Body of pancreas (tissue), 4 donors: ENCODE results near the gene FBXL7. TPM values are rescaled to one million over a fixed set of nuclear protein-coding genes. Genes with fewer than 3 reads are reported as not detected.

ENCODE experiments used
- ATAC-seq: fragments of 150-250 bp; one replicate; pipeline ENCODE4 v1.9.1; 2016
- DNase-seq, 4 donors: peaks; one replicate each; pipeline ENCODE4 v3.0.0-alpha.2; 2019
- H3K27ac ChIP-seq, 4 donors: fragments of 200-600 bp; sonication (generic); 1 replicate in 3 of 4; 2 replicates in 1 of 4; pipeline versions ENCODE4 v1.5.1 to v1.6.1; 2016 to 2019; ENCODE audit warnings: mild to moderate bottlenecking in 1 of 4, mixed read lengths in 1 of 4, moderate library complexity in 1 of 4
- H3K27me3 ChIP-seq, 2 donors: fragments of 200-600 bp; sonication (generic); one replicate each; pipeline ENCODE4 v1.6.0; 2016; ENCODE audit warnings: mild to moderate bottlenecking in 1 of 2
- H3K36me3 ChIP-seq, 2 donors: fragments of 200-600 bp; sonication (generic); replicated peaks in 1 of 2; 2 replicates each; pipeline ENCODE4 v1.5.1; 2016; ENCODE audit warnings: low read depth in 2 of 2; ENCODE audit not compliant: insufficient read depth in 1 of 2
- H3K4me1 ChIP-seq: fragments of 200-600 bp; sonication (generic); one replicate; pipeline ENCODE4 v1.6.0; 2016
- H3K4me3 ChIP-seq, 2 donors: fragments of 200-600 bp; sonication (generic); 1 replicate in 1 of 2; 2 replicates in 1 of 2; pipeline ENCODE4 v1.5.1; 2016 to 2019
- H3K9me3 ChIP-seq, 3 donors: fragments of 200-600 bp; sonication (generic); 1 replicate in 2 of 3; 2 replicates in 1 of 3; pipeline ENCODE4 v1.5.1; 2016
- POLR2A ChIP-seq, 3 donors: fragments of 450-650 bp; IDR thresholded peaks; one replicate each; pipeline ENCODE4 v1.6.1; 2016; ENCODE audit warnings: antibody characterized with exemption in 3 of 3, mild to moderate bottlenecking in 2 of 3
- WGBS, 2 donors: methylation state at CpG; one replicate each; pipeline ENCODE4 v1.1.5; 2017; 5-methylcytosine and 5-hydroxymethylcytosine counted together
- intact Hi-C: fragments of 100-400 bp; cut with DNase I; formaldehyde crosslinking; loops from one replicate; pipeline ENCODE4 v1.15.1; 2023
- total RNA-seq, 2 donors: library from RNA; depleted of rRNA; stranded (reverse); fragments of >200 nt; gene quantifications; one replicate each; pipeline ENCODE4 v1.1.0, GENCODE V29; 2016
- TF ChIP-seq, protein P1 (sequence below), 7 experiments: fragments of 450-650 bp in 4 of 7; fragments of 200-600 bp in 3 of 7; sonication (generic) in 3 of 7; IDR thresholded peaks; one replicate each; pipeline ENCODE4 v1.5.1; 2016 to 2019; ENCODE audit warnings: antibody characterized with exemption in 7 of 7

FBXL7 gene
- total RNA-seq, 2 donors from 2014 or later, result 3.1 to 4.0 TPM

DNA sequence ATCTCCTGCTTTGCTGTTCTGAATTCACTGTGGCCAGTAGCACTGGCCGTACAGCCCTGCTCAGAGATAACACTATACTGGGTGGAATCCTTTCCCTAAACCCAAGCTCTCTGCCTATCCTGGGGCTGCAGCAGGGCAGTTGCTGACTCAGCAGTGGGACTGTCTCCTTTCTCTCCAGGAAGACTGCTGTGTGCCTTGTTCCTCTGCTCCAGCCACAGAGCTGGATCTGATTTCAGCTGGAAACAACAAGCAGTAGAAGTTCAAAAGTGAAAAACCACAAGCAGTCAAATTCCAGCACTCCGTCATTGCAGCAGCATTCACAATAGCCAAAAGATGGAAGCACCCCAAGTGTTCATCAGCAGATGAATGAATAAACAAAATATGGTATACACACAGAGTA is 105.0 kb downstream of the FBXL7 start:
- Histone ChIP-seq H3K9me3 (no peaks in the 10 kb centered on the region), H3K27ac (no peak overlapping the region), H3K36me3 (no peaks in the 10 kb centered on the region), H3K4me1 (no peaks in the 10 kb centered on the region), H3K27me3 (no peaks in the 10 kb centered on the region), H3K4me3 (no peak overlapping the region)
- intact Hi-C loops, result no loop called here
- DNase-seq (no peak), ATAC-seq (no peak)
- 75 to 76% methylated on average over 2 of the region's 2 CpGs for WGBS, 2 donors
- no peak for TF ChIP-seq POLR2A (IDR thresholded peaks at IDR 0.05)
- TF ChIP-seq, protein P1, sequence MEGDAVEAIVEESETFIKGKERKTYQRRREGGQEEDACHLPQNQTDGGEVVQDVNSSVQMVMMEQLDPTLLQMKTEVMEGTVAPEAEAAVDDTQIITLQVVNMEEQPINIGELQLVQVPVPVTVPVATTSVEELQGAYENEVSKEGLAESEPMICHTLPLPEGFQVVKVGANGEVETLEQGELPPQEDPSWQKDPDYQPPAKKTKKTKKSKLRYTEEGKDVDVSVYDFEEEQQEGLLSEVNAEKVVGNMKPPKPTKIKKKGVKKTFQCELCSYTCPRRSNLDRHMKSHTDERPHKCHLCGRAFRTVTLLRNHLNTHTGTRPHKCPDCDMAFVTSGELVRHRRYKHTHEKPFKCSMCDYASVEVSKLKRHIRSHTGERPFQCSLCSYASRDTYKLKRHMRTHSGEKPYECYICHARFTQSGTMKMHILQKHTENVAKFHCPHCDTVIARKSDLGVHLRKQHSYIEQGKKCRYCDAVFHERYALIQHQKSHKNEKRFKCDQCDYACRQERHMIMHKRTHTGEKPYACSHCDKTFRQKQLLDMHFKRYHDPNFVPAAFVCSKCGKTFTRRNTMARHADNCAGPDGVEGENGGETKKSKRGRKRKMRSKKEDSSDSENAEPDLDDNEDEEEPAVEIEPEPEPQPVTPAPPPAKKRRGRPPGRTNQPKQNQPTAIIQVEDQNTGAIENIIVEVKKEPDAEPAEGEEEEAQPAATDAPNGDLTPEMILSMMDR (IDR thresholded peaks at IDR 0.05), result no peak

- Histone ChIP-seq H3K9me3 (no peaks in the 10 kb centered on the region), H3K27ac (no peak overlapping the region), H3K36me3 (no peaks in the 10 kb centered on the region), H3K27me3 (no peaks in the 10 kb centered on the region), H3K4me1 (no peaks in the 10 kb centered on the region), H3K4me3 (no peak overlapping the region)
- TF ChIP-seq, protein P1 (IDR thresholded peaks at IDR 0.05), result no peak
- no peak for TF ChIP-seq POLR2A (IDR thresholded peaks at IDR 0.05)
- 71 to 78% methylated on average over 8 of the region's 8 CpGs for WGBS, 2 donors
- intact Hi-C loops, result no loop called here
- no peak for DNase-seq
- no peak for ATAC-seq
These were observed 106.2 kb downstream of the FBXL7 start for GRCh38 chr5:15606197-15606596.

DNA sequence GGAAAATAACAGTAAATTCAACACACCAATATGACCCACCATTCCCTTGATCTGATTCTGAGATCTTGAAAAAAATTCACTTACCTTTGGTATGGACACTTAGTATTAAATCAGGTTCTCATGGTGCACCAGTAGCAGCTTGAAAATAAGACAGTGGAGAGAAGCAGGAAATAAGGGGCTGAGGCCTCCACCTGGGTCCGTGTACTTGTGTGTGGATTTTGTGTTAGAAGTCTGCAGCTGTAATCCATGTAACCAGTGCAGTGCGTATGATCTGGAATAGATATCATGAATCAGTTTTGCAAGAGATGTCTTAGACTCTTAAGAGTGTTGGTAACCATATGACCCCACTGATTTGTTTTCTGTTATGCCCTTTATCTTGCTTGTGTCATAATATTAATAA is 107.1 kb downstream of the FBXL7 start:
- 47 to 54% methylated on average over 2 of the region's 2 CpGs for WGBS, 2 donors

GRCh38 chr5:15609076-15609725 is 109.2 kb downstream of the FBXL7 start:
- H3K27me3 ChIP-seq, result no peaks in the 10 kb centered on the region
- no peaks in the 10 kb centered on the region for H3K4me1 ChIP-seq
- ATAC-seq, result no peak
- 80 to 89% methylated on average over 3 of the region's 3 CpGs for WGBS, 2 donors
- H3K4me3 ChIP-seq, result no peak overlapping the region
- no peak overlapping the region for H3K27ac ChIP-seq
- intact Hi-C loops, result no loop called here
- no peak for TF ChIP-seq POLR2A (IDR thresholded peaks at IDR 0.05)
- H3K9me3 ChIP-seq, result no peaks in the 10 kb centered on the region
- DNase-seq, result no peak
- H3K36me3 ChIP-seq, result no peaks in the 10 kb centered on the region

More for the DNA sequence above, 107.1 kb downstream of the FBXL7 start:
- Histone ChIP-seq H3K4me3 (no peak overlapping the region), H3K27me3 (no peaks in the 10 kb centered on the region), H3K9me3 (no peaks in the 10 kb centered on the region), H3K27ac (no peak overlapping the region), H3K4me1 (no peaks in the 10 kb centered on the region), H3K36me3 (no peaks in the 10 kb centered on the region)
- intact Hi-C loops, result no loop called here
- TF ChIP-seq POLR2A (IDR thresholded peaks at IDR 0.05), result no peak
- TF ChIP-seq, protein P1 (IDR thresholded peaks at IDR 0.05), result no peak
- ATAC-seq, result no peak
- DNase-seq, result no peak

GRCh38 chr5:15610216-15610615 is 110.2 kb downstream of the FBXL7 start:
- Histone ChIP-seq H3K9me3 (no peaks in the 10 kb centered on the region), H3K27ac (no peak overlapping the region), H3K4me1 (no peaks in the 10 kb centered on the region), H3K4me3 (no peak overlapping the region), H3K27me3 (no peaks in the 10 kb centered on the region), H3K36me3 (no peaks in the 10 kb centered on the region)
- TF ChIP-seq, protein P1 (IDR thresholded peaks at IDR 0.05), result no peak
- TF ChIP-seq POLR2A (IDR thresholded peaks at IDR 0.05), result no peak
- ATAC-seq, result no peak
- intact Hi-C loops, result no loop called here
- WGBS, 2 donors, result 34 to 40% methylated on average over 2 of the region's 2 CpGs
- DNase-seq, result no peak
